HepG2 (cell line): ENCODE results near the gene ID3. TPM values are rescaled to one million over a fixed set of nuclear protein-coding genes. Genes with fewer than 3 reads are reported as not detected.

Experiments used
- BCL6 ChIP-seq: IDR thresholded peaks from 2 replicates; pipeline ENCODE4 v1.6.1; 2016; ENCODE audit warnings: missing genetic modification reagents, missing compliant biosample characterization
- CREM ChIP-seq, 2 experiments: sonication (generic) in 1 of 2; formaldehyde crosslinking in 1 of 2; IDR thresholded peaks; 2 replicates each; pipeline versions ENCODE4 v1.4.0 to v1.6.1; 2016 to 2020; ENCODE audit warnings: antibody characterized with exemption in 1 of 2, mild to moderate bottlenecking in 1 of 2, missing genetic modification reagents in 1 of 2
- FOSL1 ChIP-seq: sonication (generic); formaldehyde crosslinking; IDR thresholded peaks from 2 replicates; pipeline ENCODE4 v1.9.0; 2021; ENCODE audit warnings: missing genetic modification reagents, borderline replicate concordance
- MIER3 ChIP-seq: IDR thresholded peaks from 2 replicates; pipeline ENCODE4 v1.6.1; 2016; ENCODE audit warnings: missing compliant biosample characterization, borderline replicate concordance
- NFATC3 ChIP-seq: sonication (generic); formaldehyde crosslinking; IDR thresholded peaks from 2 replicates; pipeline ENCODE4 v1.5.1; 2020; ENCODE audit warnings: mild to moderate bottlenecking, missing genetic modification reagents
- NPAS2 ChIP-seq: sonication (generic); formaldehyde crosslinking; IDR thresholded peaks from 2 replicates; pipeline ENCODE4 v1.8.0; 2022; ENCODE audit warnings: mild to moderate bottlenecking, missing genetic modification reagents, borderline replicate concordance
- ZFP36L1 ChIP-seq: sonication (generic); formaldehyde crosslinking; IDR thresholded peaks from 2 replicates; pipeline ENCODE4 v1.8.0; 2022; ENCODE audit warnings: mild to moderate bottlenecking, missing genetic modification reagents, moderate library complexity
- ZFP36L2 ChIP-seq: sonication (generic); formaldehyde crosslinking; IDR thresholded peaks from 2 replicates; pipeline ENCODE4 v1.4.0; 2020; ENCODE audit warnings: missing genetic modification reagents
- ZMYM2 ChIP-seq: sonication (generic); formaldehyde crosslinking; IDR thresholded peaks from 2 replicates; pipeline ENCODE4 v1.8.0; 2022; ENCODE audit warnings: mild to moderate bottlenecking, missing genetic modification reagents
- ZNF468 ChIP-seq: sonication (generic); formaldehyde crosslinking; IDR thresholded peaks from 2 replicates; pipeline ENCODE4 v1.8.0; 2022; ENCODE audit warnings: mild to moderate bottlenecking, moderate library complexity, missing genetic modification reagents
- ZNF619 ChIP-seq: sonication (generic); formaldehyde crosslinking; IDR thresholded peaks from 2 replicates; pipeline ENCODE4 v1.4.0; 2020; ENCODE audit warnings: mild to moderate bottlenecking, missing genetic modification reagents
- ZSCAN12 ChIP-seq: sonication (generic); formaldehyde crosslinking; IDR thresholded peaks from 2 replicates; pipeline ENCODE4 v1.9.0; 2021; ENCODE audit warnings: mild to moderate bottlenecking, missing genetic modification reagents
- ZSCAN20 ChIP-seq: sonication (generic); formaldehyde crosslinking; IDR thresholded peaks from 2 replicates; pipeline ENCODE4 v1.4.0; 2020; ENCODE audit warnings: missing genetic modification reagents, mild to moderate bottlenecking, borderline replicate concordance
- polyA plus RNA-seq, 8 experiments: library from polyadenylated mRNA; depleted of rRNA in 3 of 8; stranded (reverse) in 7 of 8; unstranded in 1 of 8; fragments of >200 nt; fragmentation: Illumina TruSeq in 4 of 8; extraction: Trizol in 4 of 8; gene quantifications; 2 replicates each; pipeline versions ENCODE4 v1.2.1 to v1.2.3, GENCODE V29; 2011 to 2016; ENCODE audit warnings: low read depth in 4 of 8, missing spikeins in 1 of 8, mixed read lengths in 1 of 8; ENCODE audit not compliant: insufficient read depth in 1 of 8
- total RNA-seq, 5 experiments: library from RNA; depleted of rRNA; stranded (reverse); fragments of >200 nt; fragmentation: Illumina TruSeq; extraction: Trizol; gene quantifications; 2 replicates each; pipeline ENCODE4 v1.2.3, GENCODE V29; 2016; ENCODE audit warnings: low read depth in 1 of 5
- TF ChIP-seq, protein P1 (sequence below): sonication (generic); formaldehyde crosslinking; IDR thresholded peaks from 2 replicates; pipeline ENCODE4 v1.8.1; 2022; ENCODE audit warnings: low read depth, mild to moderate bottlenecking, missing genetic modification reagents
- TF ChIP-seq, protein P2 (sequence below): sonication (generic); formaldehyde crosslinking; conservative IDR thresholded peaks from 2 replicates; pipeline ENCODE4 v1.8.1; 2023; ENCODE audit warnings: missing genetic modification reagents
- TF ChIP-seq, protein P3 (sequence below): sonication (generic); formaldehyde crosslinking; IDR thresholded peaks from 2 replicates; pipeline ENCODE4 v1.4.0; 2020; ENCODE audit warnings: mild to moderate bottlenecking, missing genetic modification reagents, borderline replicate concordance
- TF ChIP-seq, protein P4 (sequence below): sonication (generic); formaldehyde crosslinking; IDR thresholded peaks from 2 replicates; pipeline ENCODE4 v1.8.1; 2023; ENCODE audit warnings: missing genetic modification reagents, mild to moderate bottlenecking, borderline replicate concordance
- TF ChIP-seq, protein P5 (sequence below): sonication (generic); formaldehyde crosslinking; IDR thresholded peaks from 2 replicates; pipeline ENCODE4 v1.5.0; 2020; ENCODE audit warnings: missing genetic modification reagents, mild to moderate bottlenecking, borderline replicate concordance

The ID3 gene
- total and polyA plus RNA-seq, 2 of the 13 experiments (the other 11 are each of a cell fraction or from before 2014, with no cell fraction given): 64.8 to 115 TPM

DNA sequence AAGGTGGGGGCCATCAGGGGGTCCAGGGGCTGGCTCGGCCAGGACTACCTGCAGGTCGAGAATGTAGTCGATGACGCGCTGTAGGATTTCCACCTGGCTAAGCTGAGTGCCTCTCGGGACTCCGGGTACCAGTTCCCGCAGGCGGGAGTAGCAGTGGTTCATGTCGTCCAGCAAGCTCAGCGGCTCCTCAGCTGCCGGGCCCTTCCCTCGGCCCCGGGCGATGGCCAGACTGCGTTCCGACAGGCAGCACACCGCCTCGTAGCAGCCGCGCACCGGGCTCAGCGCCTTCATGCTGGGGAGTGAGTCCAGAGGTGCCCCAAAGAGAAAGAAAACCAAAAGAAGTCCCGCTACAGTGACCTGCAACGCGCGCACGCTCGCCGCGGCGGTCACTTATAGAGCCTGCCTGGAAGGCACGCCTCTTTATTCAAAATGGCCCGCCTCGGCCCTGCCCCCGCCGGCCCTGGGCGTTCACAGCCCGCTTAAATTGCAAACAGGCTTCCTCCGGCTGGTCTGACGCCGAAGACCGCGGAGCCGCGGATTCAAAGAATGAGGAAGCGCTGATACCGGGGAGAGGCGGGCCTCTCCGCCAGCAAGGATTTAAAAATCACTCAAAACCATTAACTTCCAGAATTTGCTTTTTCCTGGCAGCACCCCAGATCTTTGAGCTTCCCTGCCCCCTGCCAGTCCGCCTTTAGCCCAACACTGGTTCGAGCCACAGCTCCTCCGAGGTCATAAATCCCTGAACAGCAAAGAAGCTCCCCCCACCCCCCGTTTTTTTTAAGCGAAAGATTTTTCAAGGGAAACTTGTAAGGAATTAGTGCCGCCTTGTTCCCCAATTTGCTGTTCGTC lies at the start of gene ID3 (continued):
- TF ChIP-seq, protein P1, sequence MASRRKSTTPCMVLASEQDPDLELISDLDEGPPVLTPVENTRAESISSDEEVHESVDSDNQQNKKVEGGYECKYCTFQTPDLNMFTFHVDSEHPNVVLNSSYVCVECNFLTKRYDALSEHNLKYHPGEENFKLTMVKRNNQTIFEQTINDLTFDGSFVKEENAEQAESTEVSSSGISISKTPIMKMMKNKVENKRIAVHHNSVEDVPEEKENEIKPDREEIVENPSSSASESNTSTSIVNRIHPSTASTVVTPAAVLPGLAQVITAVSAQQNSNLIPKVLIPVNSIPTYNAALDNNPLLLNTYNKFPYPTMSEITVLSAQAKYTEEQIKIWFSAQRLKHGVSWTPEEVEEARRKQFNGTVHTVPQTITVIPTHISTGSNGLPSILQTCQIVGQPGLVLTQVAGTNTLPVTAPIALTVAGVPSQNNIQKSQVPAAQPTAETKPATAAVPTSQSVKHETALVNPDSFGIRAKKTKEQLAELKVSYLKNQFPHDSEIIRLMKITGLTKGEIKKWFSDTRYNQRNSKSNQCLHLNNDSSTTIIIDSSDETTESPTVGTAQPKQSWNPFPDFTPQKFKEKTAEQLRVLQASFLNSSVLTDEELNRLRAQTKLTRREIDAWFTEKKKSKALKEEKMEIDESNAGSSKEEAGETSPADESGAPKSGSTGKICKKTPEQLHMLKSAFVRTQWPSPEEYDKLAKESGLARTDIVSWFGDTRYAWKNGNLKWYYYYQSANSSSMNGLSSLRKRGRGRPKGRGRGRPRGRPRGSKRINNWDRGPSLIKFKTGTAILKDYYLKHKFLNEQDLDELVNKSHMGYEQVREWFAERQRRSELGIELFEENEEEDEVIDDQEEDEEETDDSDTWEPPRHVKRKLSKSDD (CRISPR knock-in tag): no peak
- TF ChIP-seq ZSCAN12 (CRISPR knock-in tag): no peak; the same call in 1 of the 2 replicates
- TF ChIP-seq ZFP36L2 (CRISPR knock-in tag): no peak
- TF ChIP-seq ZNF468 (CRISPR knock-in tag): 0 out of 2 replicates have a peak, but pooled peaks have one; percentile 28
- no peak for TF ChIP-seq ZMYM2 (CRISPR knock-in tag)
- TF ChIP-seq FOSL1 (CRISPR knock-in tag): no peak
- TF ChIP-seq, protein P2, sequence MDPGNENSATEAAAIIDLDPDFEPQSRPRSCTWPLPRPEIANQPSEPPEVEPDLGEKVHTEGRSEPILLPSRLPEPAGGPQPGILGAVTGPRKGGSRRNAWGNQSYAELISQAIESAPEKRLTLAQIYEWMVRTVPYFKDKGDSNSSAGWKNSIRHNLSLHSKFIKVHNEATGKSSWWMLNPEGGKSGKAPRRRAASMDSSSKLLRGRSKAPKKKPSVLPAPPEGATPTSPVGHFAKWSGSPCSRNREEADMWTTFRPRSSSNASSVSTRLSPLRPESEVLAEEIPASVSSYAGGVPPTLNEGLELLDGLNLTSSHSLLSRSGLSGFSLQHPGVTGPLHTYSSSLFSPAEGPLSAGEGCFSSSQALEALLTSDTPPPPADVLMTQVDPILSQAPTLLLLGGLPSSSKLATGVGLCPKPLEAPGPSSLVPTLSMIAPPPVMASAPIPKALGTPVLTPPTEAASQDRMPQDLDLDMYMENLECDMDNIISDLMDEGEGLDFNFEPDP (CRISPR knock-in tag): no peak
- TF ChIP-seq MIER3 (CRISPR knock-in tag): no peak
- TF ChIP-seq ZSCAN20: 0 out of 2 replicates have a peak, but pooled peaks have one; percentile 32
- no peak for TF ChIP-seq NPAS2 (CRISPR knock-in tag)
- TF ChIP-seq NFATC3: no peak
- TF ChIP-seq, protein P3, sequence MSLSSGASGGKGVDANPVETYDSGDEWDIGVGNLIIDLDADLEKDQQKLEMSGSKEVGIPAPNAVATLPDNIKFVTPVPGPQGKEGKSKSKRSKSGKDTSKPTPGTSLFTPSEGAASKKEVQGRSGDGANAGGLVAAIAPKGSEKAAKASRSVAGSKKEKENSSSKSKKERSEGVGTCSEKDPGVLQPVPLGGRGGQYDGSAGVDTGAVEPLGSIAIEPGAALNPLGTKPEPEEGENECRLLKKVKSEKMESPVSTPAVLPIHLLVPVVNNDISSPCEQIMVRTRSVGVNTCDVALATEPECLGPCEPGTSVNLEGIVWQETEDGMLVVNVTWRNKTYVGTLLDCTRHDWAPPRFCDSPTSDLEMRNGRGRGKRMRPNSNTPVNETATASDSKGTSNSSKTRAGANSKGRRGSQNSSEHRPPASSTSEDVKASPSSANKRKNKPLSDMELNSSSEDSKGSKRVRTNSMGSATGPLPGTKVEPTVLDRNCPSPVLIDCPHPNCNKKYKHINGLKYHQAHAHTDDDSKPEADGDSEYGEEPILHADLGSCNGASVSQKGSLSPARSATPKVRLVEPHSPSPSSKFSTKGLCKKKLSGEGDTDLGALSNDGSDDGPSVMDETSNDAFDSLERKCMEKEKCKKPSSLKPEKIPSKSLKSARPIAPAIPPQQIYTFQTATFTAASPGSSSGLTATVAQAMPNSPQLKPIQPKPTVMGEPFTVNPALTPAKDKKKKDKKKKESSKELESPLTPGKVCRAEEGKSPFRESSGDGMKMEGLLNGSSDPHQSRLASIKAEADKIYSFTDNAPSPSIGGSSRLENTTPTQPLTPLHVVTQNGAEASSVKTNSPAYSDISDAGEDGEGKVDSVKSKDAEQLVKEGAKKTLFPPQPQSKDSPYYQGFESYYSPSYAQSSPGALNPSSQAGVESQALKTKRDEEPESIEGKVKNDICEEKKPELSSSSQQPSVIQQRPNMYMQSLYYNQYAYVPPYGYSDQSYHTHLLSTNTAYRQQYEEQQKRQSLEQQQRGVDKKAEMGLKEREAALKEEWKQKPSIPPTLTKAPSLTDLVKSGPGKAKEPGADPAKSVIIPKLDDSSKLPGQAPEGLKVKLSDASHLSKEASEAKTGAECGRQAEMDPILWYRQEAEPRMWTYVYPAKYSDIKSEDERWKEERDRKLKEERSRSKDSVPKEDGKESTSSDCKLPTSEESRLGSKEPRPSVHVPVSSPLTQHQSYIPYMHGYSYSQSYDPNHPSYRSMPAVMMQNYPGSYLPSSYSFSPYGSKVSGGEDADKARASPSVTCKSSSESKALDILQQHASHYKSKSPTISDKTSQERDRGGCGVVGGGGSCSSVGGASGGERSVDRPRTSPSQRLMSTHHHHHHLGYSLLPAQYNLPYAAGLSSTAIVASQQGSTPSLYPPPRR (CRISPR knock-in tag): no peak
- TF ChIP-seq ZFP36L1 (CRISPR knock-in tag): peak; percentile 84; the same call in 1 of the 2 replicates
- peak; percentile 41 for TF ChIP-seq CREM (IDR thresholded peaks at IDR 0.05)
- no peak for TF ChIP-seq CREM (CRISPR knock-in tag; IDR thresholded peaks at IDR 0.05)
- TF ChIP-seq, protein P4, sequence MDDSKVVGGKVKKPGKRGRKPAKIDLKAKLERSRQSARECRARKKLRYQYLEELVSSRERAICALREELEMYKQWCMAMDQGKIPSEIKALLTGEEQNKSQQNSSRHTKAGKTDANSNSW (CRISPR knock-in tag): no peak
- no peak for TF ChIP-seq ZNF619
- TF ChIP-seq BCL6 (CRISPR knock-in tag): no peak
- TF ChIP-seq, protein P5, sequence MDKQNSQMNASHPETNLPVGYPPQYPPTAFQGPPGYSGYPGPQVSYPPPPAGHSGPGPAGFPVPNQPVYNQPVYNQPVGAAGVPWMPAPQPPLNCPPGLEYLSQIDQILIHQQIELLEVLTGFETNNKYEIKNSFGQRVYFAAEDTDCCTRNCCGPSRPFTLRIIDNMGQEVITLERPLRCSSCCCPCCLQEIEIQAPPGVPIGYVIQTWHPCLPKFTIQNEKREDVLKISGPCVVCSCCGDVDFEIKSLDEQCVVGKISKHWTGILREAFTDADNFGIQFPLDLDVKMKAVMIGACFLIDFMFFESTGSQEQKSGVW: no peak
